Measurements from ENCODE around the gene DONSON. TPM values are rescaled to one million over a fixed set of nuclear protein-coding genes. Genes with fewer than 3 reads are reported as not detected.
A peak's percentile ranks its signal among the peaks of the same experiment; 100 is the strongest.

DONSON gene
- polyA plus RNA-seq, 2 of the 4 experiments (the other 2 are of a cell fraction), result 20.7 to 32.0 TPM

- WGBS (ENCODE audit: missing lambda C conversion rate), result 92% methylated on average over 4 of the region's 4 CpGs
- POLR2A ChIA-PET, result no interaction called here
- DNase-seq (ENCODE audit: low read depth in 1 of 2, low spot score in 1 of 2) (no peak), ATAC-seq (no peak), FAIRE-seq (no peak)
- H3K9me3 ChIP-seq, result no peaks in the 10 kb centered on the region
- CTCF ChIA-PET, result no interaction called here
- peaks cover 12% of the 10 kb centered on the region for H3K4me1 ChIP-seq
- H3K4me2 ChIP-seq, result peak overlapping the region; percentile 90; the same call in 2 of the 3 replicates
- H3K27ac ChIP-seq, result no peak overlapping the region
- TF ChIP-seq HOXB5 (CRISPR knock-in tag; IDR thresholded peaks at IDR 0.05), result no peak
- TF ChIP-seq BCL3 (IDR thresholded peaks at IDR 0.05), result no peak
- no peak for TF ChIP-seq MAZ (IDR thresholded peaks at IDR 0.05; ENCODE audit: borderline replicate concordance, low read depth, low read length)
- no peak for TF ChIP-seq POLR2A (IDR thresholded peaks at IDR 0.05; ENCODE audit: low read length)
- no peak for TF ChIP-seq FOSL2 (IDR thresholded peaks at IDR 0.05)
- TF ChIP-seq FOSL2 (CRISPR knock-in tag; IDR thresholded peaks at IDR 0.05), result no peak
- TF ChIP-seq CBX8 (IDR thresholded peaks at IDR 0.05), result no peak
- no peak for TF ChIP-seq RAD21 (conservative IDR thresholded peaks at IDR 0.05 in 1 of 2, IDR thresholded peaks at IDR 0.05 in 1 of 2)
- TF ChIP-seq ZC3H11A (IDR thresholded peaks at IDR 0.05), result no peak
- no peak for TF ChIP-seq JUN (IDR thresholded peaks at IDR 0.05)
- TF ChIP-seq NPAS2 (CRISPR knock-in tag; IDR thresholded peaks at IDR 0.05; ENCODE audit: borderline replicate concordance), result no peak
- no peak for TF ChIP-seq CBX2 (IDR thresholded peaks at IDR 0.05; ENCODE audit: borderline replicate concordance, low read depth)
- no peak for TF ChIP-seq ATOH8 (CRISPR knock-in tag; IDR thresholded peaks at IDR 0.05; ENCODE audit: low read depth)
- TF ChIP-seq ZNF302 (CRISPR knock-in tag; IDR thresholded peaks at IDR 0.05), result no peak
- no peak for TF ChIP-seq HOXB13 (CRISPR knock-in tag; IDR thresholded peaks at IDR 0.05; ENCODE audit: low read depth)
- no peak for TF ChIP-seq MYC (IDR thresholded peaks at IDR 0.05; ENCODE audit: borderline replicate concordance, low read length)
- no peak for TF ChIP-seq HMGXB4 (CRISPR knock-in tag; IDR thresholded peaks at IDR 0.05; ENCODE audit: borderline replicate concordance)
- no peak for TF ChIP-seq KDM5A (IDR thresholded peaks at IDR 0.05)
- no peak for TF ChIP-seq CEBPB (IDR thresholded peaks at IDR 0.05)
- no peak for TF ChIP-seq REST (IDR thresholded peaks at IDR 0.05)
- TF ChIP-seq ELK1 (IDR thresholded peaks at IDR 0.05; ENCODE audit: low read depth, low read length), result no peak
- H3K4me3 ChIP-seq, result no peak overlapping the region
These were observed 48.9 kb downstream of the DONSON start for GRCh38 chr21:33539616-33540015.
